HG03135 (cell line): Measurements from ENCODE around the gene NUMBL.

Experiments
- ATAC-seq: cut with Tn5 transposase; IDR thresholded peaks from one replicate; pipeline ENCODE4 v1.9.1; 2021; ENCODE audit warnings: mild to moderate bottlenecking, moderate library complexity; ENCODE audit not compliant: unreplicated experiment

Gene NUMBL

GRCh38 chr19:40716482-40717324, 26.3 kb upstream of the NUMBL start, which contains the start of the genes COQ8B and ITPKC:
COQ8B (minus strand) TSS chr19:40716886; CDS start chr19:40714632, 2,254 bp downstream.
ITPKC (plus strand) TSS chr19:40717112; CDS start chr19:40717136, 24 bp downstream.
- peak; percentile 75 for ATAC-seq

GRCh38 chr19:40716031-40716481, 25.6 kb upstream of the NUMBL start:
- no peak for ATAC-seq

- ATAC-seq, result peak; percentile 51
These were observed 24.2 kb upstream of the NUMBL start for GRCh38 chr19:40714441-40715299.

GRCh38 chr19:40713939-40714338, 23.5 kb upstream of the NUMBL start:
- no peak for ATAC-seq

- ATAC-seq, result no peak
These were observed 19.4 kb upstream of the NUMBL start for GRCh38 chr19:40709817-40710216.

GRCh38 chr19:40707615-40708014, 17.2 kb upstream of the NUMBL start:
- ATAC-seq, result no peak

- no peak for ATAC-seq
These were observed 15.6 kb upstream of the NUMBL start for GRCh38 chr19:40705950-40706619.

GRCh38 chr19:40705362-40705651, 14.9 kb upstream of the NUMBL start:
- no peak for ATAC-seq

GRCh38 chr19:40704491-40705361, 14.3 kb upstream of the NUMBL start:
- ATAC-seq, result no peak

GRCh38 chr19:40703029-40703755, 12.7 kb upstream of the NUMBL start:
- ATAC-seq, result no peak

- no peak for ATAC-seq
These were observed 12.0 kb upstream of the NUMBL start for GRCh38 chr19:40702337-40703012.

GRCh38 chr19:40701758-40702157, 11.3 kb upstream of the NUMBL start:
- ATAC-seq, result no peak

GRCh38 chr19:40700083-40700482, 9.6 kb upstream of the NUMBL start:
- no peak for ATAC-seq

- ATAC-seq, result no peak
These were observed 6.6 kb upstream of the NUMBL start for GRCh38 chr19:40697007-40697406.

GRCh38 chr19:40695881-40696280, 5.4 kb upstream of the NUMBL start:
- no peak for ATAC-seq

GRCh38 chr19:40693896-40694295, 3.4 kb upstream of the NUMBL start:
- ATAC-seq, result no peak

- ATAC-seq, result no peak
These were observed 2.8 kb upstream of the NUMBL start for GRCh38 chr19:40693150-40693788.

- no peak for ATAC-seq
These were observed 1.7 kb upstream of the NUMBL start for GRCh38 chr19:40692212-40692551.
